SK-N-SH (cell line): Measurements from ENCODE around the gene C4orf33. TPM values are rescaled to one million over a fixed set of nuclear protein-coding genes. Genes with fewer than 3 reads are reported as not detected.
"Not testable (repeated sequence)": the region's sequence is repeated elsewhere in the genome, so short reads cannot be mapped to it uniquely, and the experiment has no call there.

Experiments used
- CTCF ChIA-PET: fragments of 300-600, 350-600 bp; formaldehyde crosslinking; extraction: SDS; loops from one replicate; lab custom pipeline; 2021; lab: Yijun Ruan, JAX
- POLR2A ChIA-PET: fragments of 350-600 bp; sonication (Branson Sonifier 250); formaldehyde crosslinking; extraction: SDS; loops from one replicate; lab custom pipeline; 2020; ENCODE audit warnings: antibody characterized with exemption, inconsistent platforms; lab: Yijun Ruan, JAX
- DNase-seq: peaks from one replicate; pipeline ENCODE4 v3.0.0; 2012
- H2AFZ ChIP-seq: fragments of 200-600 bp; sonication (generic); 2 replicates; pipeline ENCODE4 v1.8.1; 2016; ENCODE audit warnings: antibody characterized with exemption, mild to moderate bottlenecking, low read depth
- H3F3A ChIP-seq: fragments of 200-600 bp; sonication (generic); replicated peaks from 2 replicates; pipeline ENCODE3; 2016; ENCODE audit warnings: antibody characterized with exemption, mild to moderate bottlenecking; ENCODE audit not compliant: insufficient read depth
- H3K27ac ChIP-seq, 2 experiments: fragments of 200-500 bp in 1 of 2; fragments of 200-600 bp in 1 of 2; sonication (Bioruptor generic) in 1 of 2; sonication (generic), shearing (Covaris generic) in 1 of 2; 2 replicates each; pipeline versions ENCODE4 v1.5.1 to v1.6.1; 2014 to 2016; ENCODE audit warnings: low read depth in 2 of 2, inconsistent platforms in 1 of 2, low read length in 1 of 2, mild to moderate bottlenecking in 1 of 2, mixed read lengths in 1 of 2
- H3K27me3 ChIP-seq: fragments of 200-600 bp; sonication (generic), shearing (Covaris generic); 2 replicates; pipeline ENCODE4 v1.6.1; 2016; ENCODE audit warnings: mixed run types; ENCODE audit not compliant: insufficient read depth
- H3K36me3 ChIP-seq, 2 experiments: fragments of 200-500 bp in 1 of 2; fragments of 200-600 bp in 1 of 2; sonication (Bioruptor generic) in 1 of 2; sonication (generic) in 1 of 2; replicated peaks in 1 of 2; 2 replicates each; pipeline versions ENCODE3 to v1.5.1; 2014 to 2016; ENCODE audit warnings: low read length in 1 of 2, mild to moderate bottlenecking in 1 of 2; ENCODE audit not compliant: insufficient read depth in 2 of 2, control insufficient read depth in 1 of 2
- H3K4me1 ChIP-seq, 2 experiments: fragments of 200-500 bp in 1 of 2; fragments of 200-600 bp in 1 of 2; sonication (Bioruptor generic) in 1 of 2; sonication (generic), shearing (Covaris generic) in 1 of 2; 2 replicates each; pipeline versions ENCODE4 v1.5.1 to v1.6.1; 2014 to 2016; ENCODE audit warnings: low read depth in 1 of 2, low read length in 1 of 2, mixed run types in 1 of 2; ENCODE audit not compliant: insufficient read depth in 2 of 2, control insufficient read depth in 1 of 2
- H3K4me2 ChIP-seq: fragments of 200-600 bp; sonication (generic), shearing (Covaris generic); 2 replicates; pipeline ENCODE4 v1.6.1; 2017; ENCODE audit warnings: mixed run types
- H3K4me3 ChIP-seq, 2 experiments: fragments of 200-500 bp in 1 of 2; fragments of 200-600 bp in 1 of 2; sonication (Bioruptor generic) in 1 of 2; sonication (generic), shearing (Covaris generic) in 1 of 2; 2 replicates each; pipeline versions ENCODE4 v1.5.1 to v1.8.1; 2014 to 2016; ENCODE audit warnings: low read depth in 2 of 2, inconsistent platforms in 1 of 2, low read length in 1 of 2, mild to moderate bottlenecking in 1 of 2, mixed read lengths in 1 of 2, moderate library complexity in 1 of 2
- H3K79me2 ChIP-seq: fragments of 200-600 bp; sonication (generic); 2 replicates; pipeline ENCODE4 v1.8.1; 2017; ENCODE audit warnings: mild to moderate bottlenecking; ENCODE audit not compliant: insufficient read depth
- H3K9ac ChIP-seq: fragments of 200-600 bp; sonication (generic); 2 replicates; pipeline ENCODE4 v1.6.1; 2017; ENCODE audit warnings: mixed run types
- H3K9me2 ChIP-seq: fragments of 200-600 bp; sonication (generic); 2 replicates; pipeline ENCODE4 v1.6.1; 2017; ENCODE audit warnings: mixed run types
- H3K9me3 ChIP-seq: fragments of 200-600 bp; sonication (generic); 2 replicates; pipeline ENCODE4 v1.6.1; 2017; ENCODE audit warnings: mixed run types, mild to moderate bottlenecking, moderate library complexity
- H4K20me1 ChIP-seq: fragments of 200-600 bp; sonication (generic); 2 replicates; pipeline ENCODE4 v1.6.1; 2017; ENCODE audit warnings: mild to moderate bottlenecking, mixed run types; ENCODE audit not compliant: insufficient read depth
- CHD2 ChIP-seq: fragments of 150-350 bp; IDR thresholded peaks from 2 replicates; pipeline ENCODE4 v1.6.1; 2018; ENCODE audit warnings: low read length; ENCODE audit not compliant: partially characterized antibody
- ELF1 ChIP-seq: IDR thresholded peaks from 2 replicates; pipeline ENCODE4 v1.4.0; 2012
- FOXJ3 ChIP-seq: sonication (generic); formaldehyde crosslinking; IDR thresholded peaks from 2 replicates; pipeline ENCODE4 v1.5.1; 2020; ENCODE audit warnings: mild to moderate bottlenecking, missing genetic modification reagents
- GATA2 ChIP-seq: sonication (generic); formaldehyde crosslinking; IDR thresholded peaks from 2 replicates; pipeline ENCODE4 v1.5.0; 2020; ENCODE audit warnings: mild to moderate bottlenecking, missing genetic modification reagents
- RFX5 ChIP-seq: IDR thresholded peaks from 2 replicates; pipeline ENCODE4 v1.6.1; 2012; ENCODE audit warnings: mild to moderate bottlenecking, improper control_type of control experiment, low read length
- RXRA ChIP-seq: IDR thresholded peaks from 2 replicates; pipeline ENCODE4 v1.4.0; 2012; ENCODE audit warnings: low read depth, mild to moderate bottlenecking, borderline replicate concordance
- SIN3A ChIP-seq: IDR thresholded peaks from 2 replicates; pipeline ENCODE4 v1.6.1; 2012; ENCODE audit warnings: low read depth, mild to moderate bottlenecking, low read length, moderate library complexity, borderline replicate concordance
- SMC3 ChIP-seq: IDR thresholded peaks from 2 replicates; pipeline ENCODE4 v1.6.1; 2012; ENCODE audit warnings: low read depth, low read length, improper control_type of control experiment
- TCF12 ChIP-seq: IDR thresholded peaks from 2 replicates; pipeline ENCODE4 v1.4.0; 2012
- WGBS: methylation state at CpG from one replicate; pipeline ENCODE4 v1.1.6; 2017; ENCODE audit warnings: low lambda C conversion rate; 5-methylcytosine and 5-hydroxymethylcytosine counted together
- polyA plus RNA-seq, 3 experiments: library from polyadenylated mRNA; depleted of rRNA; stranded (reverse); fragments of >200 nt; gene quantifications; 2 replicates each; pipeline ENCODE4 v1.2.3, GENCODE V29; 2012
- TF ChIP-seq, protein P1 (sequence below): fragments of 150-350 bp; IDR thresholded peaks from 2 replicates; pipeline ENCODE4 v1.6.1; 2017; ENCODE audit warnings: antibody characterized with exemption, low read length, low read depth, borderline replicate concordance
- TF ChIP-seq, protein P2 (sequence below): IDR thresholded peaks from 2 replicates; pipeline ENCODE4 v1.4.0; 2012; ENCODE audit warnings: low read depth

C4orf33 gene
- polyA plus RNA-seq, 1 of the 3 experiments (the other 2 are of a cell fraction), result 3.3 TPM

DNA sequence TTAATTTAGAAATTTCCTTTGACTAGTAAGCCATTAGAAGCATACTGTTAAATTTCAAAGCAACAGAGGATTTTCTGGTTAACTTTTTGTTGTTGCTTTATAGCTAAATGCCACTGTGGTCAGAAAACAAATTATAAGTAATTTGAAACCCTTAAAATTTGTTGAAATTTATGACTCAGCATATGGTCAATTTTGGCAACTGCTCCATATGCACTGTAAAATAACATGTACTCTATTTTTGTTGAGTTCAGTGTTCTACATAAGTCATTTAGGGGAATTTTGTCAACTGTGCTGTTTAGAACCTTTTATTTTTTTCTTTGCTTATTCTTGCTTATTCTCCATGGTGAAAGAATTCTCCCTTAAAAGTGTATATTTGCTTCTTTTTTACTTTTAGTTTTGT, 31.2 kb upstream of the C4orf33 start:
- POLR2A ChIA-PET, result interaction anchor here (0.7 kb wide), 1 partner anchor 219 kb away, joined by 3 read pairs; no protein-coding TSS in a partner anchor
- CTCF ChIA-PET, result interaction anchor here (0.7 kb wide), 1 partner anchor 18 kb away, joined by 3 read pairs; no protein-coding TSS in a partner anchor
- Histone ChIP-seq H3K79me2 (peaks cover 13% of the 10 kb centered on the region), H3K27me3 (no peaks in the 10 kb centered on the region), H3F3A (no peaks in the 10 kb centered on the region), H3K9ac (no peak overlapping the region), H3K4me3 (no peak overlapping the region), H3K4me1 (no peaks in the 10 kb centered on the region; a peak in 1 of 4 replicates), H3K4me2 (no peak overlapping the region), H2AFZ (no peak overlapping the region), H3K9me2 (0 out of 2 replicates have a peak, but pooled peaks cover 5% of the 10 kb centered on the region), H4K20me1 (no peaks in the 10 kb centered on the region), H3K27ac (no peak overlapping the region; a peak in 1 of 4 replicates), H3K36me3 (peaks cover 0 to 29% of the 10 kb centered on the region in 2 experiments), H3K9me3 (peaks cover 17% of the 10 kb centered on the region)
- DNase-seq, result no peak
- TF ChIP-seq ELF1 (no peak), SIN3A (no peak), GATA2 (CRISPR knock-in tag) (no peak), TCF12 (no peak), SMC3 (no peak), RXRA (no peak), RFX5 (no peak)
- TF ChIP-seq, protein P1, sequence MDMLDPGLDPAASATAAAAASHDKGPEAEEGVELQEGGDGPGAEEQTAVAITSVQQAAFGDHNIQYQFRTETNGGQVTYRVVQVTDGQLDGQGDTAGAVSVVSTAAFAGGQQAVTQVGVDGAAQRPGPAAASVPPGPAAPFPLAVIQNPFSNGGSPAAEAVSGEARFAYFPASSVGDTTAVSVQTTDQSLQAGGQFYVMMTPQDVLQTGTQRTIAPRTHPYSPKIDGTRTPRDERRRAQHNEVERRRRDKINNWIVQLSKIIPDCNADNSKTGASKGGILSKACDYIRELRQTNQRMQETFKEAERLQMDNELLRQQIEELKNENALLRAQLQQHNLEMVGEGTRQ, result no peak
- TF ChIP-seq, protein P2, sequence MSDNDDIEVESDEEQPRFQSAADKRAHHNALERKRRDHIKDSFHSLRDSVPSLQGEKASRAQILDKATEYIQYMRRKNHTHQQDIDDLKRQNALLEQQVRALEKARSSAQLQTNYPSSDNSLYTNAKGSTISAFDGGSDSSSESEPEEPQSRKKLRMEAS, result no peak

GRCh38 chr4:129069537-129069936, 26.4 kb upstream of the C4orf33 start:
- POLR2A ChIA-PET, CTCF ChIA-PET, DNase-seq, H3K4me2 ChIP-seq, H3K27ac ChIP-seq, H3K4me3 ChIP-seq, H3F3A ChIP-seq, H3K27me3 ChIP-seq, H3K9ac ChIP-seq, H4K20me1 ChIP-seq, H2AFZ ChIP-seq, H3K9me2 ChIP-seq, H3K4me1 ChIP-seq: not testable (repeated sequence)
- Histone ChIP-seq H3K9me3 (peaks cover 11% of the 10 kb centered on the region), H3K36me3 (peaks cover 3 to 18% of the 10 kb centered on the region in 2 experiments), H3K79me2 (peaks cover 13% of the 10 kb centered on the region)
- 92% methylated on average over 2 of the region's 2 CpGs for WGBS

GRCh38 chr4:129077326-129077725, 18.6 kb upstream of the C4orf33 start:
- Histone ChIP-seq H3F3A (no peaks in the 10 kb centered on the region), H3K27me3 (no peaks in the 10 kb centered on the region), H3K27ac (no peak overlapping the region), H3K4me2 (no peak overlapping the region), H3K9me3 (0 out of 2 replicates have a peak, but pooled peaks cover under 1% of the 10 kb centered on the region), H2AFZ (no peak overlapping the region), H4K20me1 (no peaks in the 10 kb centered on the region), H3K9me2 (no peaks in the 10 kb centered on the region), H3K4me1 (no peaks in the 10 kb centered on the region; a peak in 1 of 4 replicates), H3K9ac (no peak overlapping the region), H3K79me2 (peaks cover 10% of the 10 kb centered on the region; the same call in 1 of the 2 replicates), H3K4me3 (no peak overlapping the region), H3K36me3 (peaks cover 8 to 37% of the 10 kb centered on the region in 2 experiments)
- TF ChIP-seq RFX5, result no peak
- no peak for TF ChIP-seq RXRA
- no peak for TF ChIP-seq GATA2 (CRISPR knock-in tag)
- TF ChIP-seq FOXJ3 (CRISPR knock-in tag), result no peak
- no peak for TF ChIP-seq CHD2
- DNase-seq, result no peak
- ChIA-PET POLR2A (no interaction called here), CTCF (no interaction called here)
